Progenitor cell of endocrine pancreas (in vitro differentiated cells): ENCODE data around the gene CTRB1. TPM values are rescaled to one million over a fixed set of nuclear protein-coding genes. Genes with fewer than 3 reads are reported as not detected.
A peak's percentile ranks its signal among the peaks of the same experiment; 100 is the strongest.
"Not testable (repeated sequence)": the region's sequence is repeated elsewhere in the genome, so short reads cannot be mapped to it uniquely, and the experiment has no call there.

ENCODE experiments used
- DNase-seq: peaks from one replicate; pipeline ENCODE4 v3.0.0; 2021; ENCODE audit warnings: low spot score; ENCODE audit not compliant: unreplicated experiment
- H3K27ac Mint-ChIP-seq: 2 replicates; pipeline ENCODE4 v1.8.0; 2021; ENCODE audit warnings: mild to moderate bottlenecking, moderate library complexity, mixed read lengths
- H3K27me3 Mint-ChIP-seq: 2 replicates; pipeline ENCODE4 v1.8.0; 2021; ENCODE audit warnings: mixed read lengths
- H3K36me3 Mint-ChIP-seq: 2 replicates; pipeline ENCODE4 v1.8.0; 2022; ENCODE audit warnings: mixed read lengths; ENCODE audit not compliant: insufficient read depth
- H3K4me1 Mint-ChIP-seq: 2 replicates; pipeline ENCODE4 v1.8.0; 2021; ENCODE audit warnings: low read depth, mixed read lengths
- H3K4me3 Mint-ChIP-seq: 2 replicates; pipeline ENCODE4 v1.8.0; 2021; ENCODE audit warnings: low read depth, mild to moderate bottlenecking, moderate library complexity, mixed read lengths
- H3K9me3 Mint-ChIP-seq: 2 replicates; pipeline ENCODE4 v1.8.0; 2021; ENCODE audit warnings: low read depth, mixed read lengths
- total RNA-seq: library from RNA; stranded (reverse); gene quantifications from 2 replicates; pipeline ENCODE4 v1.2.1, GENCODE V29; 2021
- TF ChIP-seq, protein P1 (sequence below): fragments of 200-600 bp; sonication (generic); IDR thresholded peaks from one replicate; pipeline ENCODE4 v1.5.0; 2021; ENCODE audit warnings: antibody characterized with exemption, mild to moderate bottlenecking; ENCODE audit not compliant: unreplicated experiment

The CTRB1 gene
- total RNA-seq, 1 donor from 2014 or later = not detected

DNA sequence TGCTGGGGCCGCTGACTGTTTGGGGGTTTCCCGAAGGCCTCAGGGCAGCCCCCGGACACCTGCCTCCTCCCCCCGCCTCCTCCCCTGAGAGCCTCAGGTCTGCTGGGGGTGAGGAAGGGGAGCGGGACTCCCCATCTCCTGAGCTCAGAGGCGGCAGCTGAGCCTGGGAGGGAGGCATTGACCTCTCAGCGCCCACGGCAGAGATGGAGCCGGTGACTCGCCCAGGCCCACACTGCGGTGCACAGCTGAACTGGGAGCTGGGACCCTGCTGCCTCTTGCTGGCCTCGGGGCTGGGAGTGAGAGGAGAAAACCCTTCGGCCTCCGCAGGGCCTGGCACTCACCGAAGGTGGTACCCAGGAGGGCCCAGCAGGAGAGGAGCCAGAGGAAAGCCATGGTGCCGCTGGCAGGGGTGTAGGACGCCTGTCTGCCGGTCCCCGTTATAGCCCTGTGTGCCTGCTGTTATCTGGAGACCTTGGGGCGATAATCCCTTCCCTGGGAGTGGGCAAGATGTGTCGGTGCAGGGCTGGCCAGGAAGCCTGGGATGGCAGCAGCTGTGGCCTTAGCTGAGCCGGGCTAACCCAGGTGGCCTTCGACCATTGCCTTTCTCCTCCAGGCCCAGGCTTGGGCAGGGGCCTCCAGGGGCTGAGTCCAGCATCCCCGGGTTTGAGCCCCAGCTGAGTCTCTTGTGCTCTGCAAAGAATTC is 11.9 kb upstream of the CTRB1 start, which contains the start of gene CTRB2:
TSS of gene CTRB2 (minus strand) at position 413 of the 703 bp plus-strand sequence. CDS start at position 393, 20 bp downstream.
- TF ChIP-seq, protein P1, sequence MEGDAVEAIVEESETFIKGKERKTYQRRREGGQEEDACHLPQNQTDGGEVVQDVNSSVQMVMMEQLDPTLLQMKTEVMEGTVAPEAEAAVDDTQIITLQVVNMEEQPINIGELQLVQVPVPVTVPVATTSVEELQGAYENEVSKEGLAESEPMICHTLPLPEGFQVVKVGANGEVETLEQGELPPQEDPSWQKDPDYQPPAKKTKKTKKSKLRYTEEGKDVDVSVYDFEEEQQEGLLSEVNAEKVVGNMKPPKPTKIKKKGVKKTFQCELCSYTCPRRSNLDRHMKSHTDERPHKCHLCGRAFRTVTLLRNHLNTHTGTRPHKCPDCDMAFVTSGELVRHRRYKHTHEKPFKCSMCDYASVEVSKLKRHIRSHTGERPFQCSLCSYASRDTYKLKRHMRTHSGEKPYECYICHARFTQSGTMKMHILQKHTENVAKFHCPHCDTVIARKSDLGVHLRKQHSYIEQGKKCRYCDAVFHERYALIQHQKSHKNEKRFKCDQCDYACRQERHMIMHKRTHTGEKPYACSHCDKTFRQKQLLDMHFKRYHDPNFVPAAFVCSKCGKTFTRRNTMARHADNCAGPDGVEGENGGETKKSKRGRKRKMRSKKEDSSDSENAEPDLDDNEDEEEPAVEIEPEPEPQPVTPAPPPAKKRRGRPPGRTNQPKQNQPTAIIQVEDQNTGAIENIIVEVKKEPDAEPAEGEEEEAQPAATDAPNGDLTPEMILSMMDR = no peak

DNA sequence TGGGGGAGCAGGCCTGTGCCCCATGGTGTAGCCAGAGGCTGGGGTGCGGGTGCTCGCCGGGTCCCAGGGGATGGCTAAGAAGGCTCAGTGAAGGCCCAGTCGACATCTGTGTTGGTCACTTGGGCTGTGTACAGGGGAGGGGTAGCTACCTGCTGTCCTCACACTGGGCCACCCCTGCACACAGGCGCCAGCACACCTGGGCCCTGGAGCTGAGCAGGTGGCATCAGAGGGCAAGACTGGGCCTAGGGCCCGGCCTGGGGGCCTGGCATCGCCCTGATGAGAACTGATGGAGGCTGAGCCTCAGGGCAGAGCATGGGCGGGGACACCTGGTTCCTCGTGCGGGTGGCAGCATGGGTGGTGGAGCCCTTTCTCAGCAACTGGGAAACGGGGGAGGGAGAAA is 11.0 kb upstream of the CTRB1 start:
- no peaks in the 10 kb centered on the region for H3K9me3 Mint-ChIP-seq
- H3K36me3 Mint-ChIP-seq = no peaks in the 10 kb centered on the region

More for the DNA sequence above, 11.9 kb upstream of the CTRB1 start, which contains the start of gene CTRB2:
- no peak within 1 kb of the TSS for H3K4me3 Mint-ChIP-seq
- H3K9me3 Mint-ChIP-seq = no peaks in the 10 kb centered on the region
- H3K4me1 Mint-ChIP-seq = no peaks in the 10 kb centered on the region
- H3K27me3 Mint-ChIP-seq = no peaks in the 10 kb centered on the region
- DNase-seq = no peak
- H3K27ac Mint-ChIP-seq = peak within 1 kb of the TSS; percentile 56
- H3K36me3 Mint-ChIP-seq = no peaks in the 10 kb centered on the region

GRCh38 chr16:75208242-75208825 is 10.5 kb upstream of the CTRB1 start:
- Mint-ChIP-seq H3K4me1 (no peaks in the 10 kb centered on the region), H3K9me3 (no peaks in the 10 kb centered on the region), H3K4me3 (no peak overlapping the region), H3K27ac (no peak overlapping the region), H3K27me3 (no peaks in the 10 kb centered on the region), H3K36me3 (no peaks in the 10 kb centered on the region)
- no peak for DNase-seq
- TF ChIP-seq, protein P1 = no peak

More for the DNA sequence above, 11.0 kb upstream of the CTRB1 start:
- H3K27ac Mint-ChIP-seq = no peak overlapping the region
- H3K4me3 Mint-ChIP-seq = no peak overlapping the region
- no peak for DNase-seq
- no peaks in the 10 kb centered on the region for H3K27me3 Mint-ChIP-seq
- TF ChIP-seq, protein P1 = no peak
- no peaks in the 10 kb centered on the region for H3K4me1 Mint-ChIP-seq

- Mint-ChIP-seq H3K27ac (no peak overlapping the region), H3K36me3 (no peaks in the 10 kb centered on the region), H3K4me1 (no peaks in the 10 kb centered on the region), H3K27me3 (no peaks in the 10 kb centered on the region), H3K9me3 (no peaks in the 10 kb centered on the region), H3K4me3 (no peak overlapping the region)
- no peak for DNase-seq
- TF ChIP-seq, protein P1 = no peak
These were observed 9.8 kb upstream of the CTRB1 start for GRCh38 chr16:75208861-75209505.

GRCh38 chr16:75209514-75209913 is 9.3 kb upstream of the CTRB1 start:
- not testable (repeated sequence) for H3K4me1 Mint-ChIP-seq, H3K9me3 Mint-ChIP-seq

More at GRCh38 chr16:75209514-75209913, 9.3 kb upstream of the CTRB1 start:
- H3K36me3 Mint-ChIP-seq, H3K4me3 Mint-ChIP-seq, DNase-seq, H3K27me3 Mint-ChIP-seq, H3K27ac Mint-ChIP-seq: not testable (repeated sequence)
